DOHH2 (cell line): Measurements from ENCODE around the gene SYNE1.

Experiments used
- H3F3A ChIP-seq: fragments of 200-600 bp; sonication (generic), shearing (Covaris generic); 2 replicates; pipeline ENCODE4 v1.6.0; 2016; ENCODE audit warnings: antibody characterized with exemption, mild to moderate bottlenecking; ENCODE audit not compliant: control insufficient read depth, insufficient read depth
- H3K27ac ChIP-seq: fragments of 200-600 bp; sonication (generic); 2 replicates; pipeline ENCODE4 v1.5.1; 2014; ENCODE audit warnings: low read depth, mild to moderate bottlenecking, low read length, moderate library complexity
- H3K27me3 ChIP-seq: fragments of 200-600 bp; sonication (generic); 2 replicates; pipeline ENCODE4 v1.6.1; 2014; ENCODE audit warnings: mild to moderate bottlenecking, low read length, mixed read lengths; ENCODE audit not compliant: control insufficient read depth
- H3K36me3 ChIP-seq: fragments of 200-600 bp; sonication (generic); 2 replicates; pipeline ENCODE4 v1.6.1; 2014; ENCODE audit warnings: mild to moderate bottlenecking, low read length, moderate library complexity, mixed read lengths; ENCODE audit not compliant: control insufficient read depth
- H3K4me1 ChIP-seq: fragments of 200-600 bp; sonication (generic); 2 replicates; pipeline ENCODE4 v1.6.1; 2014; ENCODE audit warnings: mild to moderate bottlenecking, low read length, mixed read lengths; ENCODE audit not compliant: control insufficient read depth
- H3K4me2 ChIP-seq: fragments of 200-600 bp; sonication (generic); 2 replicates; pipeline ENCODE4 v1.6.0; 2014; ENCODE audit warnings: mild to moderate bottlenecking, low read length, moderate library complexity
- H3K4me3 ChIP-seq: fragments of 200-600 bp; sonication (generic); 2 replicates; pipeline ENCODE4 v1.5.1; 2014; ENCODE audit warnings: mild to moderate bottlenecking, low read length, mixed read lengths
- H3K79me2 ChIP-seq: fragments of 200-600 bp; sonication (generic); 2 replicates; pipeline ENCODE4 v1.6.1; 2014; ENCODE audit warnings: mild to moderate bottlenecking, low read length, mixed read lengths; ENCODE audit not compliant: control insufficient read depth
- H3K9me2 ChIP-seq: fragments of 200-600 bp; sonication (generic); replicated peaks from 2 replicates; pipeline ENCODE4 v1.6.1; 2014; ENCODE audit warnings: mild to moderate bottlenecking, low read length, mixed read lengths; ENCODE audit not compliant: control insufficient read depth
- H3K9me3 ChIP-seq: fragments of 200-600 bp; sonication (generic); 2 replicates; pipeline ENCODE4 v1.6.1; 2014; ENCODE audit warnings: antibody characterized with exemption, low read length, mixed read lengths; ENCODE audit not compliant: control insufficient read depth, insufficient read depth
- H4K20me1 ChIP-seq: fragments of 200-600 bp; sonication (generic); 2 replicates; pipeline ENCODE4 v1.6.0; 2014; ENCODE audit warnings: low read depth, mild to moderate bottlenecking, antibody characterized with exemption, low read length, moderate library complexity; ENCODE audit not compliant: control insufficient read depth, insufficient read depth
- EZH2phosphoT487 ChIP-seq: fragments of 200-600 bp; sonication (generic); IDR thresholded peaks from 2 replicates; pipeline ENCODE4 v1.6.1; 2017; ENCODE audit warnings: borderline replicate concordance, mild to moderate bottlenecking, antibody characterized with exemption, low read length, moderate library complexity, mixed read lengths
- TF ChIP-seq, protein P1 (sequence below): fragments of 200-600 bp; sonication (generic); IDR thresholded peaks from one replicate; pipeline ENCODE4 v1.5.1; 2014; ENCODE audit warnings: antibody characterized with exemption, mild to moderate bottlenecking, low read depth, low read length; ENCODE audit not compliant: poor library complexity, severe bottlenecking

Gene SYNE1

DNA sequence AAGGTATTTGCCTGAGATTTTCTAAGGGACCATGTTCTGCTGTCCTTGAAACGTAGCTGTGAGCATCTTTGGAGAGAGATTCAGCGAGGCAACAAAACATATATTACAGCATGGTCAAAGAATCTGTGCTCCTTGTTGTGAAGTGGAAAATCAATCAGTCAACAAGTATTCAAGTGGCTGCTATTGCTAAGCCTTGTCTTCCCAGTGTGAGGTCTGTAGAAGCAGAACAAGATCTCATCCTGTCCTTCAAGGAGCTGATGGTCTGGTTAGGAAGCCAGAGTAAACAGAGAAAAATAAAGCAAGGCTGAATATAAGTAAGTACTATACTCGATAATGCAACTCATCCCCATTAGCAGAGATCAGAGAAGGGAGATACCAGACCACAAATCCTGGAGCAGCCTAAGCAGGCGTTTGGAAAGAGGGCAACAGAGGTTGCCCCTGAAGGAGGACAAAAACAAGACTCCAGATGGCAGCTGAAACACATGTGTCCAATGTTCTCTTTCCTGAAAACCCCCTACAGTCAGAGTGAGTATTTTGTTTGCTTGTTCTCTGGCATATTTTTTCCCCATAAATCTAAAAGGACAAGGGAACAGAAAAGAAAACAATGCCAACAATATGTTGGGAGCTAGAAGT is 392.0 kb downstream of the SYNE1 start:
- Histone ChIP-seq H3K9me3 (no peaks in the 10 kb centered on the region), H3K4me3 (no peak overlapping the region), H3K79me2 (no peaks in the 10 kb centered on the region), H4K20me1 (no peaks in the 10 kb centered on the region), H3K27me3 (no peaks in the 10 kb centered on the region), H3K9me2 (no peaks in the 10 kb centered on the region), H3K27ac (no peak overlapping the region), H3K4me1 (no peaks in the 10 kb centered on the region), H3K36me3 (peaks cover 73% of the 10 kb centered on the region), H3K4me2 (no peak overlapping the region), H3F3A (no peaks in the 10 kb centered on the region)
- TF ChIP-seq EZH2phosphoT487, result no peak
- TF ChIP-seq, protein P1, sequence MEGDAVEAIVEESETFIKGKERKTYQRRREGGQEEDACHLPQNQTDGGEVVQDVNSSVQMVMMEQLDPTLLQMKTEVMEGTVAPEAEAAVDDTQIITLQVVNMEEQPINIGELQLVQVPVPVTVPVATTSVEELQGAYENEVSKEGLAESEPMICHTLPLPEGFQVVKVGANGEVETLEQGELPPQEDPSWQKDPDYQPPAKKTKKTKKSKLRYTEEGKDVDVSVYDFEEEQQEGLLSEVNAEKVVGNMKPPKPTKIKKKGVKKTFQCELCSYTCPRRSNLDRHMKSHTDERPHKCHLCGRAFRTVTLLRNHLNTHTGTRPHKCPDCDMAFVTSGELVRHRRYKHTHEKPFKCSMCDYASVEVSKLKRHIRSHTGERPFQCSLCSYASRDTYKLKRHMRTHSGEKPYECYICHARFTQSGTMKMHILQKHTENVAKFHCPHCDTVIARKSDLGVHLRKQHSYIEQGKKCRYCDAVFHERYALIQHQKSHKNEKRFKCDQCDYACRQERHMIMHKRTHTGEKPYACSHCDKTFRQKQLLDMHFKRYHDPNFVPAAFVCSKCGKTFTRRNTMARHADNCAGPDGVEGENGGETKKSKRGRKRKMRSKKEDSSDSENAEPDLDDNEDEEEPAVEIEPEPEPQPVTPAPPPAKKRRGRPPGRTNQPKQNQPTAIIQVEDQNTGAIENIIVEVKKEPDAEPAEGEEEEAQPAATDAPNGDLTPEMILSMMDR, result no peak

DNA sequence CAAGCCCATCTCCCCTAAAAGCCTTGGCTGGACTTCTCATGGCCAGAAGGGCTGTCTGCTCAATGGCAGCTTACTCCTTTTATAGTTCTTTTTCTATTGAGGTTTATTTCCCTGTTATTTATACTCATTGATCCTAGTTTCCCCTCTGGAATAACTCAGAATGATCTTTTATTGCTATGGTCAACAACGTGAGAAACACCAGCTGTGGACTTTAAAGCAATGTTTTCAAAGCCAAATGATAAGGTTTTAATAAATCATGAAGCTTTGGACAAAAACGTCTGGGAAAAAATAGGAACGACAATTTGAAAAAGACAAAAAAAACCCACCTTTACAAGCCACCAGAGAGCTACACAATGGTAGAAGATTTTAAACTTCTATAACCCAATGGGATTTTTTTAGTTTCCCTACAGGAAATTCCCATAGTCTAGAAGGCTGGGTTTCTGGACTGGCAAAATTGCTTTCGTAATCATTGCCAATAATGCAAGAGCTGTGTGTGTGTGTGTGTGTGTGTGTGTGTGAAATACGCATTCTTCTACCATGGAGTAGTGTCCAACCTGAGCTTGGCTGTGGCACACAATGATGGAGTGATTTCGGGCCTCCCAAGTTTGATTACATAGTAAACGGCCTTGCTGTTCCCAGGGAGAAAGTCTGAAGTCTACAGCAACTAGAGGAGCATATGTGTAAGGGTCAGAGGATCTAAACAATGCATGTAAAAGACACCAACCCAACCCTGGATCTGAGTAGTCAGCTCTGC is 396.0 kb downstream of the SYNE1 start:
- H3K9me3 ChIP-seq, result no peaks in the 10 kb centered on the region
- TF ChIP-seq, protein P1, result no peak
- no peak for TF ChIP-seq EZH2phosphoT487
- H3K27me3 ChIP-seq, result no peaks in the 10 kb centered on the region
- no peaks in the 10 kb centered on the region for H3K79me2 ChIP-seq
- no peak overlapping the region for H3K27ac ChIP-seq
- H3K9me2 ChIP-seq, result no peaks in the 10 kb centered on the region
- H3K36me3 ChIP-seq, result peaks cover 80% of the 10 kb centered on the region
- no peaks in the 10 kb centered on the region for H4K20me1 ChIP-seq
- H3K4me3 ChIP-seq, result no peak overlapping the region
- H3K4me1 ChIP-seq, result no peaks in the 10 kb centered on the region
- no peak overlapping the region for H3K4me2 ChIP-seq
- no peaks in the 10 kb centered on the region for H3F3A ChIP-seq

DNA sequence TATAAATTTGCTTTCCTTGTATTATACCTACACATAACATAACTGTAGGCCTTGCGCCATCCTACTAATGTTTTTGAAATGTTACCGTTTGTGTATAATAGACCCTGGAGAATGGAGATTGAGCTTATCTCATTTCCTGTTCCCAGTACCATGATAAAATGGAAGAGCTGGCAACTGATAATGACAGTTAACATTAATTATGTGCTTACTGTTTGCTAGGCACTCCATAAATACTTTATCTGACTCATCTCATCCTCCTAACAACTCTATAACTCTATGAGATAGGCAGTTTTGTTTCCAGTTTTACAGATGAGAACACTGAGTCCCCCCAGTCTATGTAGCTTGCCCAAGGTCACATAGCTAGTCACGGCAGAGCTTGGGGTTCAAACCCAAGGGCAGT is 396.7 kb downstream of the SYNE1 start:
- peaks cover 87% of the 10 kb centered on the region for H3K36me3 ChIP-seq
- H3K4me2 ChIP-seq, result no peak overlapping the region
- no peaks in the 10 kb centered on the region for H3K9me3 ChIP-seq
- H3K9me2 ChIP-seq, result no peaks in the 10 kb centered on the region
- TF ChIP-seq EZH2phosphoT487, result no peak
- TF ChIP-seq, protein P1, result no peak
- no peak overlapping the region for H3K4me3 ChIP-seq
- no peaks in the 10 kb centered on the region for H3F3A ChIP-seq
- H3K27me3 ChIP-seq, result no peaks in the 10 kb centered on the region
- H4K20me1 ChIP-seq, result no peaks in the 10 kb centered on the region
- H3K27ac ChIP-seq, result no peak overlapping the region
- H3K4me1 ChIP-seq, result no peaks in the 10 kb centered on the region
- no peaks in the 10 kb centered on the region for H3K79me2 ChIP-seq
